Measurements from ENCODE around the gene DPT.

GRCh38 chr1:168728473-168729404 is at the start of gene DPT:
- TF ChIP-seq CTCF (IDR thresholded peaks at IDR 0.05) (no peak), POLR2A (IDR thresholded peaks at IDR 0.05) (no peak)

Measured in upper lobe of left lung (tissue), 4 donors.